NCI-H1417 treated with DMSO at 0.1 percent for 48 hours (cell line): ENCODE results near the gene UNCX.

ENCODE experiments used
- DNase-seq: peaks from one replicate; lab custom pipeline; 2025; lab: John Stamatoyannopoulos, UW

The UNCX gene

DNA sequence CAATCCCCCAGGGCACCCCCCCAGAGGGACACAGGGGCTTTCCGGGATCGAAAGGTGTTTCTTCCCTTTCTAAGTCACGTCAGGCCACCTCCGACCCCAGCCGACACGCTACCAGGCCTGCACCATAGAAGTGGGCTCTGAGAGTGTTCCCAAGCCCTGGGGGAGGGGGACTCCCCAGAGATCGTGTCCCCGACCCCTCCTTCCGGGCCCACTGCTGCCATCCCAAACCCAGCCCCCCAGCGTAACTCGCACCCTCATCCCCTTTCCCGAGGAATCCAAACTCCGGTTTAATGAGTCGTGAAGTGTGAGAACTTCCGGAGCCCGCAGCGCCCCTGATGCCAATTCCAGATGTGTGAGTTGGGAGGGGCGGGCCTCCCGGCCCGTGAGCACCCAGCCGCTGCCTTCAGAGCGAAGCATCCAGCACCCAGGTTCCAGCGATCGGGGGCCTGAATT is 11.3 kb downstream of the UNCX start:
- no peak for DNase-seq

DNA sequence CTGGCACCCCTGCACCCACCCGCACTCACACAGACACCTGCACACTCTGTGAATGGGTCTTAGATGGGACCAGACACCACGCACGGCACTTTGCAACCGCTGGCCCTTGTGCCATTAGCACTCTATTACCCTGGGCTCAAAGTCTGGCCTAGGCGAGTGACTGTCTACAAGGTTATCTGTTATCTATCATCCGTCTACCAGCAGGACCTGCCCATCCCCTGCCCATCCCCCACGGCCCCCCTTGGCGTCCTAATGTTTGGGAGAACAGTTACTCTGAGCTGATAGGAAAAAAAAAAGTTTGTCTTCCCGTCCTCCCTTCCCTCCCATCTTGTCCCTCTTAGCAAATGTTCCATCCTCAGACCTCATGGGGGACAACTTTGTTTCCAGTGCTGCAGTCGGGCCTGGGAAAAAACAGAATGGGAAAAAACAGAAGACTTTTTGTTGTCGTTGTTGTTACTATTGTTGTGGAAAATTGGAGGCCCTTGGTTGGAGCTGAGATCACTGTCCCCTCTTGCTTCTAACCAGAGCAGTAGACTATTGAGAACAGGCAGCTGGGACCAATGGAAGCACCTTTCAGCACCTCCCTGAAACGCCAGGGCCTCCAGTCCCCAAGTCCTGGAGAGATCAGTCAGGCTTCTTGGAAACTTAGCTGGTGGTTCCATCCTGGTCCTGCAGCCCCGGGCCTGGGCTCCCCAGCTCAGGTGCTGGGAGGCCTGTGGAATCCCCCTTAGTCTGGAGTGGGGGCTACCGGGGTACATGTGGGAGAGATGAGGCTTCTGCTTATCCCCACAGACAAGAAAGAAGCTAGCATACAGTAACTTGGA is 12.2 kb downstream of the UNCX start:
- DNase-seq, result no peak

DNA sequence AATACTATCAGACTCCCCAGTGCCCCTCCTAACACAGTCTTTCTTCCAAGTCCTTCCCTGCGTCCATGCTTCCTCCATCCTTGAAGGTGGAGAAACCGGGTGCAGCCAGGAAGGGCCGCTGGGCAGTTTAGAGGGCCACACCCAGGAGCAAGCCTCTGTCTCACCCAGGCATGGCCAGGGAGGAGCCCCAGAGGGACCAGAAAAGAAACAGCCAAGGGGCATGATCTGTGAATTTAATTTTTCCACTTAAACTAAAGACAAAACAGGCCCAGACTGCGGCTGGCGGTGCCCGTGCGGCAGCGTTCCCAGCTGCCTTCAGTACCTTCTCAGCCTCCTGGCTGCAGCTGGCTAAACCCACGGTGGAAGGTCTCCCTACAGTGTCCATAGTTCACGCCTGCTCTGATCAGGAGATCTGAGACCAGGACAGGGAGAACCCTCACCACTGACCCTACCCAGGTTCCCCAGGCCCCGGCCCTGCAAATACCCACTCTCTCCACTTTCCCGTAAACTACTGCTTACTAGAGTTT is 12.9 kb downstream of the UNCX start:
- no peak for DNase-seq

- DNase-seq, result no peak
Measured at GRCh38 chr7:1246160-1246870, 13.6 kb downstream of the UNCX start.

GRCh38 chr7:1246871-1247526 is 14.3 kb downstream of the UNCX start:
- no peak for DNase-seq

- no peak for DNase-seq
Measured at GRCh38 chr7:1247527-1248041, 14.9 kb downstream of the UNCX start.

DNA sequence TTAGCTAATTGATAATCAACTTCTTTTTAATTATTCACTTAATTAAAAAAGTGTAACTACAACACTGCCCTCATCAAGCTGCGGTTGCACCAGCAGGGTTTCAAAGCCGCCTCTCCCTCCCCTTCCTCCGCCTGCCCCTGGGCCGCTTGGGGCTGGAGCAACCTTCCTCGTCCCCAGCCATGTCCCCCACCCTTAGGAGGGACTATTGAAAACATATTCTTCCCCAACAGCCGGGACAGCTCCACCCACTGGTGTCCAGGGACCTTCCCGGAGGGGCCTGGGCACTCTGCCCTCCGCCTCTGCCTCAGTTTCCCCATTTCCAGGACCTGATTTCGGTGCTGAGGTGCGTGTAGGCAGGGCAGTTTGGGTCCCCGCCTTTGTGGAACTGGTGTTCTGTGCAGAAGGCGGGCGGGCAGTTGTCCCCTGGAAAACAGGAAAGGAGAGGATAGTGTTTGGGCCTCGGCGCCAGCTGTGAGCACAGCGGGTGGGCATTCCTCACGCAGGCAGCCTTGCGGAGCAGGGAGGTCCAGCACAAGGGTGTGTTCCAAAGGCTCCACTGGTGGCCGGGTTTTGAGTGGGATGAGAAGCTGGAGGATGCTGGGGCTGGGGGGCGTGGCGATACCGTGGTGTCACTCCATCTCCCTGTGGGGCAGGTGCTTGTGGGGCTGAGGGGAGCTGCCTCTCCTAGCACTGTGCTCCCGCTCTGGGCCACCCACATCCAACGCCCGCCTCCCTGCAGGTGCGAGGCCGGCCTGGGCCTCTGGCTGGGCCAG is 15.7 kb downstream of the UNCX start:
- DNase-seq, result no peak

DNA sequence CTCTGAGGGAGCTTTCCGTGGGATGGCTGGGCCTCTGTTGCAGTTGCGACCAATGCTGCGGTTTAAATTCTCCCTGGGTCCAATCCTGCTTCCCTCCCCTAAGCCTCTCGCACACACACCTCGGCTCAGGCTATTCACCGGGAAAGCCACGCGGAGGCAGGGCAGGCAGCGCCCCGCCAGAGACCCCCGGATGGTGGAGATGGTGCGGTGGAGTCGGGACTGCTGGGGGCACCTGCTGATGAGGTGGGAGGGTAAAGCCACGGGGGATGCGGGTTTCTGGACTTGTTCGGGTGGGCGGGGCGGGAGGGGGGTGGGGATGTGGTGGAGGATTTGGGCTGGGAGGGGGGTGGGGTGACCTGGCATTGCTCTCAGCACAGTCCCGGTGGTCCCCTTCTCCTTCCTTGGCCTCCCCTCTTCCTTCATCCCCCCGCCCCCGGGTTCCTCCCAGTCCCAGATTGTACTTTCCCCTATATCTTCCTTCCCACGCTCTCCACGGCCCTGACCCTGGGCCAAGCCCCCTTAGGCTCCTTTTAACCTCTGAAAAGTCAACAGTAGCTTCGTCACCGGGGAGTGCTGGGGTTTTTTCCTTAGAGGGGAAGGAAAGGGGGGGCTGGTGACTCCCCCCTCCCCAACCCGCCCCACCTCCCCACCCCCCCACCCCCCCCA is 16.4 kb downstream of the UNCX start:
- no peak for DNase-seq

- no peak for DNase-seq
Measured at GRCh38 chr7:1249731-1250130, 17.1 kb downstream of the UNCX start.

DNA sequence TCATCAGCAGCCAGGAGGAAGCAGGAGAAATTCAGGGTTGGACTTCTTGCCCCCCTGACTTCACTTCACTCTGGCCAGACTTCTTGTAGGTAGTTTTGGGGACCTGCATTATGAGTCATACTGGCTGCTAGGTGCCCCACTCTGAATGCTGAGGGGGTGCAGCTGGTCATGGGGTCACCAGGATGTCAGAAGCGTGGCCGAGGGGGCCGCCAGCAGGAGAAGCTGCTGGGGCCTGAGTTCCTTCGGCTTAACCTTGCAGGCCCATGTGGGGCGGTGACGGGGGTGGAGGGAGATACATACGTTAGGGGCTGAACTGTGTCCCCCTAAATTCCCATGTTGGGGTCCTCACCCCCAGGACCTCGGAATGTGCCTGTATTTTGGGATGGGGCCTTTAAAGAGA is 18.2 kb downstream of the UNCX start:
- DNase-seq, result no peak

DNA sequence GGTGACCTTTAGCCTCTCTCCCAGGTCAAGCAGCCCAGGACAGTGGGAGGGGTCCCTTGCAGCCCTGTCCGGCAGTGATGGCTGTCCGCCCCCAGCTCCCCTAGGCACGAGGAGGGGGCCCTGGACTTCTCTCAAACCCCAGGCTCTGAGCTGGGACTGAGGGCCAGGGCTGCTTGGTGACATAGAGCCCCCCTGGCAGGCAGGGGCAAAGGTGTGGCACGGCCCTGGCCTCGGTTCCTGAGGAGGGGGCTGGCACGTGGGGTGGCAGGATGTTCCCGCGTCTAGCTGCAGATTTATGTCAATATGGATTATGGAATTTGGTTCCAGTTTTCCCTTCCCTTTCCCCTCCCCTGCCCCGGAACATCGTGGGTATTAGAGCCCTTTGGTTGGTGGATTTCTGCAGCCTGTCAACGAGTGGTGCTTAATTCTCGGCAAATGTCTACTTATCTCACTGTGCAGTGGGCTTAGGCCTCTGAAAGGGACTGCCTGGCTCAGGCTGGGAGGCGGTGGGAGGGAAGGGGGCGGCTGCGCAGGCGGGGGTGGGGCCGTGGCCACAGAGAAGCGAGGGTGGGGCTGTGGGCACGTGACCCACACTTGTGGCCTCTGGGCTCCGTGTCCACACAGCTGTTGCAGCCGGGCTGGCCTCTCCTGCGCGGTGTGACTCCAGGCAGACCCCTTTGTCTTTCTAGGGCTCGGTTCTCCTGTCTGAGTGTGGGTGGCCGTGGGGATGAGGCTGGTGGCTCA is 19.3 kb downstream of the UNCX start:
- DNase-seq, result no peak

GRCh38 chr7:1252540-1253090 is 19.9 kb downstream of the UNCX start:
- DNase-seq, result no peak

DNA sequence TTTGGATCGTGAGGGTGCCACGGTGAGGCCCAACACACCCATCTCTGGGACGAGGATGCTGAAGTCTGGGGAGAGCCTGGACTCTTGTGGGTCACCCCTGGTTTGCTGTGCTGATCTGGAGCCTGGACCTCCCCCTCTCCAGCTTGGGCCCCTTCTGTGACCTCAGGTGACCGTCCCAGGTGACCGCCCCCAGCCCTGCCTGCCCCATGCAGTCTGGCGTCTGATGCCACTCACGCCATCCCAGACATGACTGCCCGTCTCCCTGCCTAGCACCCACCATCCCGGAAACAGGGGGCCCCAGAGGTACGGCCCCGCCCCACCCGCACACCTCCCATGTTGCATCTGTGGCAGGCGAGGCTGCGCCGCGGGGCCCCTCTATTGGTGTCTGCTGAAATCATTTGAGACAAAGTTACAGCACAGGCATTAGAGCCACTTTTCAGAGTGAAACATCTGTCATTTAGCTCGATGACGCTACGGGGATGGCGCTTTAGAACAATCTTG is 21.1 kb downstream of the UNCX start:
- no peak for DNase-seq

DNA sequence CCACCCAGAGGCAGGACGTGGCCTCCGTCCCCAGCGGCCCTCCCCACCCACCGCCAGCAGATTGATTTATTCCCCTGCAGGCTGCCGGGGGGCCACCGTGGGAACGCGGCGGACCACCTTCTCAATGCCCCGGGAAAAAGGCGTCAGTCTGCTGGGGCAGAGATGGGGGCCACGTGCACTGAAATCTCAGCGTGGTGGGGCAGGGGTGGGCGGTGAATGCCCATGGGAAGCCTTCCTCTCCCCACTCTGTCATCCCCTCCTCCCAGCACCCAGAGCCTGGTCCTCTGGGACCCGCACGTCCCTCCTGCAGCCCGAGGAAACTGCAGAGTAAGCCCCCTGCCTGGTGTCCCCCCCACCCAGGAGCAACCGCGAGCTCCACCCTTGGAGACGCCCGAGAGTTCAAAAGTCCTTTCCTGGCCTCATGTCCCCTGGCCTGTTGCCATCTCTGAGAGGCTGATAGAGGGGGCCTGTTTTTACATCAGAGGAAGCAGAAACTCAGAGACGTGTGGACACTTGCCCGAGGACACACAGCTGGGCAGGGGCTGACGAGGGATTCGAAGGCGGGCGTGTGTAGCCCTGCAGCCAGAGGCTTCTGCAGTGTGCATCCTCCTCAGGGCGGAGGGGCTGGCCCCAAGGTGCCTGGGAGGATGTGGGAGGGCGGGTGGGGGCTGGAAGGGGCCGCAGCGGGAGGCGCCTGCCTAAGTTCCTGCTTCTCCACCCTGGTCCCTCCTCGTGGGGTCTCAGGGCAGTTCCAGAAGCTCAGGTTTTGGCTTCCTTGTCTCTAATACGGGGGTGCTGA is 21.8 kb downstream of the UNCX start:
- no peak for DNase-seq

- DNase-seq, result no peak
Measured at GRCh38 chr7:1255080-1255816, 22.6 kb downstream of the UNCX start.

GRCh38 chr7:1255817-1256340 is 23.2 kb downstream of the UNCX start:
- no peak for DNase-seq

DNA sequence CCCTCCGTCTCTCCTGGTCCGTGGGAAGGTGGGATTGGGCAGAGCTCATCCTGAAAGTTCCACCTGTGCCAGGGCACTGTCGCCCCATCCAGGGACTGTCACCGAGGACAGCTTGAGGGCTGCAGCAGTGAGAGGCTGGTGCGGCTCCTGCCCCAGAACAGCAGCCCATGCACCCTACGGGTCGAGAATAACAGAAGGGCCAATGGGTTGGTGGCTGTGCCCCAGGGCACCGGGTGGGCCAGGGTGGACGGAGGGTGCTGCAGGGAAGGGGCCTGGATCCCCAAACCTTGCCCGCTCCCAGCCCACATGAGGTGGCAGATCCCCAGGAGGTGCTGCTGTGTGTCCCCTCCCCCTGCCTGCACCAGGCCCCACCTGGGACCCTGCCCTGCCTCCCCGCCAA is 23.9 kb downstream of the UNCX start:
- DNase-seq, result no peak

DNA sequence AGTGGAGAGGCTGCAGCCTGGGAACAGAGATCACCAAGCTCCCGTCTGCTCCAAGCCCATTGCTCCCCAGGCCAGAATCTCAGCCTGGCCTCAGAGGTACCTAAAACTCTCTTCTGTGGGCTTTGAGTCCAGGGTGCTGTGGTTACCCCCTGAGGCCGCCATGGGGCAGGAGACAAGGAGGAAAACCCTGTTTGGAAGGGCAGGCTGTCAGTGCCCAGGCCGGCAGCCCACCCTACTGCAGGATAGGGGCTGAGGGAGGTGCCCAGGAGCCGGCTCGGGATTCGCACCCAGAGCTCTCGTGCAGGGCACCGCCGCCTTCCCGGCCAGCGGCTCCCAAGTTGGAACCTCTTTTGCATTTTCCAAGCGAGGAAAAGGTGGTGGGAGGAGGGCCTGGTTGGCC is 24.5 kb downstream of the UNCX start:
- DNase-seq, result no peak
